T47D (cell line): ENCODE data around the gene CASP3.
A peak's percentile ranks its signal among the peaks of the same experiment; 100 is the strongest.
"Not testable (repeated sequence)": the region's sequence is repeated elsewhere in the genome, so short reads cannot be mapped to it uniquely, and the experiment has no call there.

Source experiments
- DNase-seq, 2 experiments: peaks; one replicate each; pipeline versions ENCODE4 v3.0.0 to v3.0.0-alpha.2; 2011 to 2012; ENCODE audit warnings: low read depth in 1 of 2, low spot score in 1 of 2
- JUND ChIP-seq: IDR thresholded peaks from 2 replicates; pipeline ENCODE4 v1.6.1; 2012; ENCODE audit warnings: low read depth
- in situ Hi-C: cut with HindIII; loops from 2 replicates; pipeline ENCODE4 v1.10.0; 2016; ENCODE audit warnings: low sequenced_read_pairs, low pct_unique_long_range_greater_than_20kb

Gene CASP3

DNA sequence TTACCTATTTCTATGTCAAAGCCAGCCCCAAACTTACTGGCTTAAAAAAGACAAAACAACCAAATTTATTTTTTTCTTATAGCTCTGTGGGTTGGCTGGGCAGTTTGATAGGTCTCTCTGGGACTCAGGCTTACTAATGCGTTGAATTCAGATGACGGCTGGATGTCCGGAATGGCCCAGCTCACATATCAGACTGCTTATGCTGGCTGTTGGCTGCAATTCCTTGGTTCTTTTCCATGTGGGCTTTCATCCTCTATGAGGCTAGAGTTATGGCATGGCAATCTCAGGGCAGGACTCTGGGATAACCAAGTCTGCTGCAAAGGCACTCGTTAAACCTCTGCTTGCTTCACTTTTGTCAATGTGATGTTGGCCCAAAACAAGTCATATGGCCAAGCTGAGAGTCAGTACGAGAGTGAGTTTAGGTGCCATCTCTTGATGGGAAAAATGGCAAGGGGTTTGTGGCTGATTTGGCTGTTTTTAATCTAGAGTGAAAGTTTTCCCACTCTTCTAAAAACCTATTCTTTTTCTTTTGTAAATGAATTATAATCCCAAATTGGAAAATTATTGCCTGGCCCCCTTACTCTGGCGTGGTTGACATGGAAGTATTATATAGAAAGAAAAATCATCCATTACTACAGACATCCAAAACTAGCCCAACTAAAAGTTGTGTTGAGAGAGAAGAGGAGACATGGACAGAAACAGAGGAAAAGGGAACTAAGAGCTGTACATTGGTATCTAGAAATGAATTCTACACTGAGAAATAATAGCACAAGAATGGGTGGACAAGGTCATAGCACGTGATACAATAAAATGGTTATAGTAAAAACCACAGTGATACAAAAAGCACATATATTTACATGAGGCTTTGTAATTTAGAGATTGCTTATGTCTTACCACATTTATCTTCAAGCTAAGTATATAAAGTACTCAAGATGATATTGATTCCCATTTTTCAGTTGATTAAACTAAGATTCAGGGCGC lies 6.9 kb upstream of the CASP3 start:
- in situ Hi-C loops, result no loop called here
- no peak for DNase-seq
- TF ChIP-seq JUND, result no peak

DNA sequence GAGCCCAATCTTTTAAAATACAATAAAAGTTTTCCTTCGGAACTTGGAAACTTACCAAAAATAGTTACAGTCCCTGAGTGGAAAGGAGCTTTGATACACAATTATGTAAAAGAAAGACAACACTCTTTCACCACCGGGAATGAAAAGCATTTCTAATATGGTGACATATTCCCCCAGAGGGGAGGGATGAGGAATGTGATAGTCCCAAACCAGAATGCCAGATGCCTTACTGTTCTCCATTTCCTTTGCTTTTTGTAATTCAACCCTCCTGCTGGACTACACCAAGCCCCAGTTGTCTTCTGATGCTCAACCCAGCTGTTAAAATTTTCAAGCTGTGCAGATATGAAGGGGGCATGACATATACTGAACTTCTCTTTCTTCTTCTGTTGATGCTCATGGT lies 4.4 kb upstream of the CASP3 start:
- in situ Hi-C loops, result no loop called here
- DNase-seq, result no peak
- no peak for TF ChIP-seq JUND

DNA sequence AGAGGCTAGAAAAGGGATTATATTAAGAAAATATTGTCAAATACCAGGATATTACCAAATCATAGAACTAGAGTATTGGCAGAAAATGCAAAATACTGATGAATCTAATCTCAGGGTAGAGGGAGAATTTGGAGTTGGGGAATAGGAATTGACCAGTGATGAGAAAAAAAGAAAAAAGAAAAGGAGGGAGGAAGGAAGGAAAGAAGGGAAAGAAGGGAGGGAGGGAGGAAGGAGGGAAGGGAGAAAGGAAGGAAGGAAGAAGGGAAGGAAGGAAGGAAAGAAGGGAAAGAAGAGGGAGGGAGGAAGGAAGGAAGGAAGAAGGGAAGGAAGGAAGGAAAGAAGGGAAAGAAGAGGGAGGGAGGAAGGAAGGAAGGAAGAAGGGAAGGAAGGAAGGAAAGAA lies 3.4 kb upstream of the CASP3 start:
- in situ Hi-C loops, result not testable (repeated sequence)

DNA sequence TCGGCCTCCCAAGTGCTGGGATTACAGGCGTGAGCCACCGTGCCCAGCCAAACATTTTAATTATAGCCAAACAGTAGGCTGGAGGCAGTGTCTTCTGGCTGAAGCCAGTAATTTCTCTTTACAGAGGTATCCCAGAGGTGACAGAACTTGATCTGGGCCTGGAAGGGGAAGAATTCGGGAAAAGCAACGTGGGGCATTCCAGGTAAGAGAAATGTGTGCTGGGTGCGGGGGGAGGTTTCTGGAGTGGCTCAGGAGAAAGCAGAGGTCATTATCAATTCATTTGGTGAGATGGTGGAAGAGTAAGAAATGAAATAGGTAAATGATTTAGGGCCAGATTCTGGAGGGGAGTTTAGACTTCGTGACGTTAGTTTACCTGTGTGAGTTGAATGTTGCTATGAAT lies 2.7 kb upstream of the CASP3 start:
- no peak for DNase-seq
- TF ChIP-seq JUND, result no peak
- in situ Hi-C loops, result no loop called here

More for the DNA sequence above, 3.4 kb upstream of the CASP3 start:
- not testable (repeated sequence) for DNase-seq

DNA sequence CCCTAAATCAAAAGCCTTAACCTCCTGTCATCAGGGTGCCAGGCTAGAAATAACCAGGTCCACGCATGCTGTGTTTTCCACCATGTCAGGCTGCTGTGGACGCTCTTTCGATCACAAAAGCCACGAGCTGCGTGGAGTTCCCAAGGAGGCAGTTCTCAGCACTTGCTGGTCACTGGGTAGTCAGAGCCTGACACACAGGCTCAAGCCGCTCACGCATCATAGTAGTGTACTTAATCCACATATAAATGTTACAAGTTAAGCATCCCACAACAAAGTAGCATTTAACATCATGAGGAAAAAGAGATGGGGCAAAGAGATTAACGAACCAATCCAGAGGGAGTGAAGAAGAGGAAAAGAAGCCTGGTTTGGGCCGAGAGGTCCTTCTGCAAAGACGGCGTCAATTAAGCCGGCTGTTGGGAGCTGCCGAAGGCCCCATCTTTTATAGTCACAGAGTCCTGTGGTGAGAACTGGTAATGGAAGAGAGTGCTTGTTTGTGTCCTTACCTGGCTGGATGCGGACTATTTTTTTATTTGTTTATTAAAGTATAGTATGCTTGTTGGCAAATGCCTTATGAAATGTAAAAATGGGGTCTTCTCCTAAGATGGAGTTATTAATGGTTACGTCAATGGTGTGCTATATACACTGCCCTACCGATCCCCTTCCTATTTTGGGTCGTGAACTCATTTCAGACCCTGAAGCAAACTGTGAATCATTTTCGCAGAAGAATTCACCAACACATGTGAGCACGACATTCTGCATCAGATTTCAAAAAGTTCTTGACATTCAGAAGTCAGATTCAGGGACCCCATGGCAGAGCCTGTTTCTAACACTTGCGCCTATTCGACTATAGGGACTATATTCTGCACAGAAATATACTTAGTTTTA lies 966 bp upstream of the CASP3 start:
- TF ChIP-seq JUND, result no peak
- in situ Hi-C loops, result no loop called here
- DNase-seq, result peak in 1 of 2 experiments; percentile 41

DNA sequence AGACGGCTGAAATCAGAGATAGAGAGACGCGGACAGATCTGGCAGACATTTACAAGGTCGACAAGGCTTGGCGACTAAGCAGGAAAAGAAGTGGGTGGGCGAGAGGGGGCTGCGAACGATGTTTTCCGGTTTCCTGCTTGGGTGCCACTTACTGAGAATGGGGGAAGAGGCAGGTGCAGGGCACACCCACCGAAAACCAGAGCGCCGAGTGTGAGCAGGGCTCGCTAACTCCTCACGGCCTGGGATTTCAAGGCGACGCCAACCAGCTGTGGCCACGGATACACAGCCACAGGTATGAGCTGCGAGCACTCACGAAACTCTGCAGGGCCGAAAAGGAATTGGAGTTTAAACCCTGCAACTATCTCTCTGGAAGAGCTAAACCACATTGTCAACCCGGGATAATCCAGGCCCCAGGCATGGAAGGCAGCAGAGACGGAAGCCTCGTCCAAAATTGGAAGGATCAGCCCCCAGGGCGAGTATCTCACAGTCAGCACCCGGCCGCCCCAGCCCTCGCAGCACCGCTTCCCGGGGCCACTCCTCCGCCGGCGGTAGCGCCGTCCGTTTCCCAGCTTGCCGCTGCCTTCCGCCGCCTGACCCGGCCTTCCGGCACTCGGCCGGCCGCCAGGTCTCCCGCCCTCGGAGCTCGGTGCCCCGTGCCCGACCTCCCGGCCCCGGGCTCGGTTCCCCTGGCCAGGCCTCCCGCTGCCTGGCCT lies 778 bp downstream of the CASP3 start:
- no peak for TF ChIP-seq JUND
- DNase-seq, result peak in 1 of 2 experiments; percentile 57
- in situ Hi-C loops, result no loop called here

DNA sequence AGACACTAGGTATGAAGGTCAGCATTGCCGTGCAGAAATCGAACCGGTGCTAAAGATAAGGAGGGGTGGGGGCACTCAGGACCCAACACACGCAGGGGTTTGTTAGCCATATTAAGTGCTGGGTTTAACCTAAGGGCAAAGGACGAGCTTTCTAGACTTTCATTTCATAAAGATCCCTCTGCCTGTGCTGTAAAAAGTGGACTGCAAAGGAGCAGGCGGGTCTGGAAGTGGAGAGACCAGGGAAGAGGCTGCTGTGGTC lies 1.3 kb downstream of the CASP3 start:
- in situ Hi-C loops, result no loop called here
- no peak for DNase-seq
- no peak for TF ChIP-seq JUND

DNA sequence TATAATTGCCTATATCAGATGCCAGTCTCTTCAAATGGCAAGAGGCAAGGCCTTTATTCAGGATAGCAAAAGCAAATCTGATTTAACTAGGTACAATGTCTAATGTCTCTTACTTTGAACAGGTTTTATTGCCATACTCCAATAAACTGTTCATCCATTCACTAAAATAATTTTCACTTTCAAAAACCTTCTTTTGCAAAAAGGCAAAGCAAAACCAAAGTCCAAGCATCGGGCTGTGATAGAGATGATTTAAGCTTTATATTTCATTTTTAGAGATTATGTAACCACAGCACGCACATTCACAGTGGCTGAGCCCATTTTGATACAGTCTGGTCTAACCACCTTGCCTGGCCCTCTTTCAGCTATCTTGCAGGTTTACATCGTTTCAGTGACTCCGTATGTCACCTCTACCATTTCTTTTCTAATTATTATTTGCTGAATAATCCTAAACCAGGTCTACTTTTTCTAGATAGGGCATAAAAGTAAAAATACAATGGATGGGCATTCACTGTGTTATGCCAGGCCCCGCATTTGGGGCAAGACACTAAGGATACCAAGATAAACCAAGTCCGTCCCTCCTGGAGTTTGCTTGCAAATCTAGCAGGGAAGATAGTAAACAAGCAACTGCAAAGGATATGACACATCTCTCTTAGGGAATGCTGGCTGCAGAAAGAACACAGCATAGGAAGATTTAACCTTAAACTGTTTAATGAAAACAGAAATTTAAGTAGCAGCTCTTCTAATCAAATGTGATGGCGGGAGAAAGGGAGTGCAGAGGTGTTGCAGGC lies 1.8 kb downstream of the CASP3 start:
- no peak for DNase-seq
- in situ Hi-C loops, result no loop called here
- TF ChIP-seq JUND, result no peak

DNA sequence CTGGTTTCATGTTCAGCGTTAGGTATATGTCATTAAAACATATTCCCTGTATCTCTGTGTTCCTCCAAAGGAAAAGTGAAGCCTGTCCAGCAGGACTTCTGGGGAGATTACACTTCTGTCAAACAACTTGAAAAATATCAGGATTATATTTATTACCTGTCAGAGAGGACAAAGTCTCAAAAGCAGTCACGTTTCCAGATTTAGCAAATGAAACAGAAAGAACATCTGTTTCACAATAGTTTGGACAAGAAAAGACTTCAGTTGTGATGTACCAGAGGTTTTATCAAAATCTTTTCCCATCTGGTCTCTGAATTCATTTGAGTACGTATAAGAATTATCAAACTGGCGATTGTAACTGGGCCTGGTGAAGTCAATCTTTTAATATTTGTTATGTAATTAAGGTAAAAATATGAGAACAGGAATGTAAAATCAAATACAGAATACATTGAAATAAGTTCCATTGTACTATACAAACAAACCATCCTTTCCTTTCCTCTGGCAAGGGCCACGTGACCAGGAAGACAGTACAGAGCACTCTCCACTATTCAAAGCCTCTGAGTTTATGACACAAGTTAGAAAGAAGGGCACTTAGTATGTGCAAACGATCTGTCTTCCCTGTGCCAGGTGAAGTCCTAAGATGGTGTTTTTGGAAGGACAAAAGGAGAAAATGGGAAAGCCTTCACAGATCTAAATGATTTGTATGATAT lies 3.2 kb downstream of the CASP3 start:
- in situ Hi-C loops, result no loop called here
- peak in 1 of 2 experiments; percentile 4 for DNase-seq
- TF ChIP-seq JUND, result no peak

DNA sequence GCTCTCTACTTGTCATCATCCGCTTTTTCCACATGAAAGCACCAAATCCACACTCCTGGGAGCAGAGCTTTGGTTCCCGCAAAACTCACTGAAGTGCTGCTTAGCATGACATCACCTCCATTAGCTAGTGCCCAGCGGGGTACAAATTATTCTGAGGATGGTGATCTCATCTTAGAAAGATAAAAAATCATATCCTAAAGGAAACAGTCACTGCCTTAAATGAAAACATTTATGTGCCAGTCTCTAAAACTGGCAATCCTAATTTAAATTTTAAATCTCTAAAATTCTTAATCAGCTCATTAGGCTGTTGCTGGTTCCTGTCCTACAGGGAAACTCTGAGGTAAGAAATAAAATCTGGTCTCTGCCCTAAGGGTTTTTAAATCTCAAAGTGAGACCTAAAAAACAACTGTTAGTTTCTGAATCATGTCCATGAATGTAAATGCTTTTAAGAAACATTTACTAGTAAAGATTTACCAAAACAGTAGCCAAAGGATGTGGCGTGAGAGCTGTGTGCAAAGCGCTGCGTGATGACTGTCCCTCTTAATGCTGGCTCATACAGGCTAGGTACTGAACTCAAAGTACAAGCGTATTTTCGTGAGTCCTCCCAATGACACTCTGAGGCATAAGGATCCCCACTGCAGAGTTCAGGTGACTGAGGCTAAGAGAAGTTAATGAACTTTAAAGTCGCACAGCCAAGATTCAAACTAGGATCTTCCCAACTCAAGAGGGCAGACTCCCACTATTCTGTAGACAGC lies 4.5 kb downstream of the CASP3 start:
- in situ Hi-C loops, result no loop called here

DNA sequence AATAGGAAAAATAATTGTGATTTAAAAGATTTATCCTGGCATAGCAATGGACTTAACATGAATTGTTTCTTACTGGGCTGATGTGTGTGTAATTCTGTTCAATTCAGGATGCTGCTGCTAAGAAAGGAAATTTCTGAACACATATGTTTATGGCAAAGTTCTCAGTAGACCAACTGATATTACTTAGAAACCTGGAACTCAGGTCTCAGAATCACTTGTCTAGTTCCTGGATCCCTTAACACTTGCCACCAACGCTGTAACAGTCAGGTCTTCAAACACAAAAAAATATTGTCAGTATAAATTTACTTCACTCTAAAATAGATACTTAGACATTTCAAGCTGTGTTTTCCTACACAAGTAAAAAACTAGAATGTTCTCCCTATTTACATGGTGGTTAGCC lies 5.5 kb downstream of the CASP3 start:
- DNase-seq, result no peak
- in situ Hi-C loops, result no loop called here
- TF ChIP-seq JUND, result no peak

More for the DNA sequence above, 4.5 kb downstream of the CASP3 start:
- TF ChIP-seq JUND, result no peak
- DNase-seq, result no peak
